CD8-positive, alpha-beta memory T cell (primary cell): Measurements from ENCODE around the gene AGK. TPM values are rescaled to one million over a fixed set of nuclear protein-coding genes. Genes with fewer than 3 reads are reported as not detected.

Experiments used
- CTCF ChIA-PET: fragments of 350-600 bp; sonication (Branson Sonifier 250); formaldehyde crosslinking; loops from one replicate; lab custom pipeline; 2021; ENCODE audit warnings: antibody characterized with exemption; lab: Charles Lee
- POLR2A ChIA-PET: fragments of 350-600 bp; sonication (Branson Sonifier 250); formaldehyde crosslinking; loops from one replicate; lab custom pipeline; 2021; ENCODE audit warnings: antibody characterized with exemption; lab: Charles Lee
- DNase-seq, 5 donors: peaks; one replicate each; pipeline versions ENCODE4 v3.0.0 to v3.0.0-alpha.2; 2020 to 2022; ENCODE audit warnings: mixed read lengths in 1 of 5
- H3K27ac ChIP-seq: one replicate; pipeline ENCODE4 v1.7.0; 2013; ENCODE audit warnings: low read depth, mild to moderate bottlenecking, low read length, moderate library complexity
- H3K27me3 ChIP-seq: 2 replicates; pipeline ENCODE4 v1.7.0; 2013; ENCODE audit warnings: low read length, mild to moderate bottlenecking; ENCODE audit not compliant: insufficient read depth, poor library complexity, severe bottlenecking
- H3K36me3 ChIP-seq: 2 replicates; pipeline ENCODE4 v1.7.0; 2013; ENCODE audit warnings: mild to moderate bottlenecking, low read length, moderate library complexity; ENCODE audit not compliant: insufficient read depth
- H3K4me1 ChIP-seq: 2 replicates; pipeline ENCODE4 v1.7.0; 2013; ENCODE audit warnings: mild to moderate bottlenecking, low read length, moderate library complexity; ENCODE audit not compliant: insufficient read depth
- H3K4me3 ChIP-seq: 2 replicates; pipeline ENCODE4 v1.7.0; 2013; ENCODE audit warnings: mild to moderate bottlenecking, low read length
- H3K9me3 ChIP-seq: 2 replicates; pipeline ENCODE4 v1.7.0; 2013; ENCODE audit warnings: mild to moderate bottlenecking, low read length
- H3K27ac Mint-ChIP-seq, 8 donors: one replicate each; pipeline ENCODE4 v1.8.0; 2020 to 2021; ENCODE audit warnings: mixed read lengths in 8 of 8, mild to moderate bottlenecking in 6 of 8, inconsistent platforms in 3 of 8, moderate library complexity in 3 of 8
- H3K27me3 Mint-ChIP-seq, 2 donors: one replicate each; pipeline ENCODE4 v1.8.0; 2020 to 2021; ENCODE audit warnings: mixed read lengths in 2 of 2, mild to moderate bottlenecking in 1 of 2, moderate library complexity in 1 of 2
- H3K36me3 Mint-ChIP-seq, 3 donors: one replicate each; pipeline ENCODE4 v1.8.0; 2020 to 2021; ENCODE audit warnings: mixed read lengths in 3 of 3, inconsistent platforms in 1 of 3, mild to moderate bottlenecking in 1 of 3
- H3K4me1 Mint-ChIP-seq, 3 donors: one replicate each; pipeline ENCODE4 v1.8.0; 2020 to 2021; ENCODE audit warnings: mixed read lengths in 3 of 3, inconsistent platforms in 1 of 3, mild to moderate bottlenecking in 1 of 3
- H3K4me3 Mint-ChIP-seq, 7 donors: one replicate each; pipeline ENCODE4 v1.8.0; 2020 to 2021; ENCODE audit warnings: mixed read lengths in 7 of 7, mild to moderate bottlenecking in 6 of 7, moderate library complexity in 4 of 7, inconsistent platforms in 2 of 7
- H3K9me3 Mint-ChIP-seq, 5 donors: one replicate each; pipeline ENCODE4 v1.8.0; 2020 to 2022; ENCODE audit warnings: mixed read lengths in 5 of 5, mild to moderate bottlenecking in 3 of 5, moderate library complexity in 2 of 5, inconsistent platforms in 1 of 5
- polyA plus RNA-seq: library from polyadenylated mRNA; unstranded; fragments of 300-500 nt; fragmentation: Illumina TruSeq; gene quantifications from one replicate; pipeline ENCODE4 v1.2.3, GENCODE V29; 2021
- total RNA-seq, 2 experiments: library from RNA; stranded (reverse); gene quantifications; one replicate each; pipeline ENCODE4 v1.2.3, GENCODE V29; 2021

AGK gene
- total and polyA plus RNA-seq, 3 experiments from 2014 or later: 42.8 to 94.3 (median 88.5) TPM

DNA sequence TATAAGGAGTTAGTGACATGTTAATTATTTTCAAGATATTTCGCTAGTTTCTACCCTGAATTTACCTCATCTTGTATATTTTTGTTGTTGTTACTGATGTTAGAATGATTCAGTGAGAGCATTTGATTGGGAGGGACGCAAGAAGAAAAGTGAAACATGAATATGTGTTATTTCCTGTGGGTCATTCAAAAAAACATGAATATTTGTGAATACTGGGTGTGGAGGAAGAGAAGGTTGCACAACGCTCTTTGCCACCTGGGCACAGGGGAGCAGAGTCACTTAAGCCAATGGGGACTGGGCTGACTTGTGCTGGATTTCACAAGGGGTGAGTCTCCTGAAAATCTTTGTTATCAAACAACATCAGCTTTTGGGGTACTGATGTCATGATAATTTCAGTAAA is 39.5 kb downstream of the AGK start:
- Mint-ChIP-seq H3K9me3 (no peaks in the 10 kb centered on the region), H3K4me1 (peaks cover 33 to 48% (median 45%) of the 10 kb centered on the region in 3 donors), H3K36me3 (peaks cover 0 to 55% (median 29%) of the 10 kb centered on the region in 3 donors), H3K4me3 (peak overlapping the region in 2 of 7 donors; percentile 1 to 2), H3K27me3 (no peaks in the 10 kb centered on the region), H3K27ac (peak overlapping the region in 5 of 8 donors; percentile 22 to 72 (median 31))
- no peaks in the 10 kb centered on the region for H3K9me3 ChIP-seq
- ChIA-PET CTCF (no interaction called here), POLR2A (no interaction called here)
- H3K27me3 ChIP-seq: no peaks in the 10 kb centered on the region
- DNase-seq: no peak
- H3K4me1 ChIP-seq: no peaks in the 10 kb centered on the region
- H3K36me3 ChIP-seq: no peaks in the 10 kb centered on the region
- H3K4me3 ChIP-seq: no peak overlapping the region
- H3K27ac ChIP-seq: no peak overlapping the region

DNA sequence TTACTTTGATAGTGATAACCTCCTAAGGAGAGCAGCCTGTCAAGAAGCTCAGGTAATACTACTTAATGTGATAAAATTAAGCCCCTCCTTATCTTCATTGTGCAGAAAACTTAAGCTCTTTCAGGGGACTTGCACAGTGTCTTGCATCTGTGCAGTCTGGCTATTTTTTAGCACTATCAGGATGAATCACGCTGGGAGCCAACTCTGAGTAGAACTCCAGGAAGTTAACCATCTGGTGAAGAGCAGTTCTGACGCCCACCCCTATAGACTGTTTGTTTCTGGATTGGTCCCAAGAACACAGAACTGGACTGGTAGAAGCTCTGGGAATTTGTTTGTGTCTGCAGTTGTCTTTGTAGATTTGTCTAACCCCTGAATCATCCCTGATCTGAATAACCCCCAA is 41.9 kb downstream of the AGK start:
- Histone ChIP-seq H3K36me3 (no peaks in the 10 kb centered on the region), H3K4me1 (no peaks in the 10 kb centered on the region), H3K27ac (no peak overlapping the region), H3K4me3 (no peak overlapping the region), H3K9me3 (no peaks in the 10 kb centered on the region), H3K27me3 (no peaks in the 10 kb centered on the region)
- no peaks in the 10 kb centered on the region for H3K27me3 Mint-ChIP-seq
- H3K36me3 Mint-ChIP-seq: peaks cover 4 to 57% (median 28%) of the 10 kb centered on the region in 3 donors
- no peak overlapping the region for H3K4me3 Mint-ChIP-seq
- DNase-seq: no peak
- H3K4me1 Mint-ChIP-seq: peaks cover 16 to 25% (median 22%) of the 10 kb centered on the region in 3 donors
- ChIA-PET CTCF (no interaction called here), POLR2A (no interaction called here)
- H3K27ac Mint-ChIP-seq: peak overlapping the region in 2 of 8 donors; percentile 17 to 53
- no peaks in the 10 kb centered on the region for H3K9me3 Mint-ChIP-seq

DNA sequence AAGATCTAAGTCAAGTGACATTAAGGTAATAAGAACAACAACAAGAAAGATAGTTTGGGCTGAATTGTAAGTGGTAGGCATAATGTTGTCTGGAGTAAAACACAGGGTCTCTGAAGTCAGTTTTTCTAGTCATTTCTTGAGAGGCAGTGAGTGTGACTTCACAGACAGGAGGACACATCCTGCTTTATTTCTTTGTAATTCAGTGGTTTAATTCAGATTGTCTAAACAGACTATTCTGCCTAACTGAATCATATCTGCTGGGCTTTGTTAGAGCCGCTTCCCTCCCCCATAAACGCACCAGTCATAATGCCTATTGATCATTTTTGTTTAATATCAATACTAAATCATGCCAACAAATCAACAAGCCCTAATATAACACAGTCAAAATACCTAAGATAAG is 46.8 kb downstream of the AGK start:
- Mint-ChIP-seq H3K9me3 (no peaks in the 10 kb centered on the region), H3K27ac (peak overlapping the region in 1 of 8 donors; percentile 26), H3K27me3 (no peaks in the 10 kb centered on the region), H3K4me3 (no peak overlapping the region), H3K4me1 (peaks cover 0 to 3% (median 0%) of the 10 kb centered on the region in 3 donors), H3K36me3 (peaks cover 4 to 69% (median 25%) of the 10 kb centered on the region in 3 donors)
- ChIA-PET CTCF (no interaction called here), POLR2A (no interaction called here)
- H3K27ac ChIP-seq: no peak overlapping the region
- H3K4me1 ChIP-seq: no peaks in the 10 kb centered on the region
- H3K4me3 ChIP-seq: no peak overlapping the region
- H3K27me3 ChIP-seq: no peaks in the 10 kb centered on the region
- no peaks in the 10 kb centered on the region for H3K36me3 ChIP-seq
- DNase-seq: no peak
- H3K9me3 ChIP-seq: no peaks in the 10 kb centered on the region

DNA sequence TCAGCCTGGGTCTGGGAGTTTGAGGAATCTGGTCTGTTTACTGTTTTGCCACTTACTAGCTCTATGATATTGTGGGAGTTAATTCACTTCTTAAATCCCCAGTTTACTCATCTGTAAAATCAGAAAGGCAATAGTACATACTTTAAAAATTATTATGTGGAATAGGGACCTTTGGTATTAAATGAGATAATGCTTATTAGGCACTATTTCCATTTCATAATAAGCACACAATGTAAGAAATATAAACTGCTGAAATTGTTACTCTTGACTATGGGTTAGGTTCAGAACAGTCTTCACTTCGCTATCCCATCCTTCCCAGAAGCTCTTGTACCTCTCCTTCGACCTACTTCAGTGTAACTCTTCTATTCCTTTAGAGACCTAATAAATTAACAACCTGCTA is 47.2 kb downstream of the AGK start:
- Mint-ChIP-seq H3K27ac (peak overlapping the region in 2 of 8 donors; percentile 53 to 82), H3K4me1 (no peaks in the 10 kb centered on the region), H3K27me3 (no peaks in the 10 kb centered on the region), H3K36me3 (peaks cover 4 to 69% (median 21%) of the 10 kb centered on the region in 3 donors), H3K4me3 (no peak overlapping the region), H3K9me3 (no peaks in the 10 kb centered on the region)
- no peak overlapping the region for H3K27ac ChIP-seq
- no peaks in the 10 kb centered on the region for H3K4me1 ChIP-seq
- no peaks in the 10 kb centered on the region for H3K36me3 ChIP-seq
- no peaks in the 10 kb centered on the region for H3K9me3 ChIP-seq
- POLR2A ChIA-PET: no interaction called here
- CTCF ChIA-PET: no interaction called here
- H3K27me3 ChIP-seq: no peaks in the 10 kb centered on the region
- H3K4me3 ChIP-seq: no peak overlapping the region
- no peak for DNase-seq

DNA sequence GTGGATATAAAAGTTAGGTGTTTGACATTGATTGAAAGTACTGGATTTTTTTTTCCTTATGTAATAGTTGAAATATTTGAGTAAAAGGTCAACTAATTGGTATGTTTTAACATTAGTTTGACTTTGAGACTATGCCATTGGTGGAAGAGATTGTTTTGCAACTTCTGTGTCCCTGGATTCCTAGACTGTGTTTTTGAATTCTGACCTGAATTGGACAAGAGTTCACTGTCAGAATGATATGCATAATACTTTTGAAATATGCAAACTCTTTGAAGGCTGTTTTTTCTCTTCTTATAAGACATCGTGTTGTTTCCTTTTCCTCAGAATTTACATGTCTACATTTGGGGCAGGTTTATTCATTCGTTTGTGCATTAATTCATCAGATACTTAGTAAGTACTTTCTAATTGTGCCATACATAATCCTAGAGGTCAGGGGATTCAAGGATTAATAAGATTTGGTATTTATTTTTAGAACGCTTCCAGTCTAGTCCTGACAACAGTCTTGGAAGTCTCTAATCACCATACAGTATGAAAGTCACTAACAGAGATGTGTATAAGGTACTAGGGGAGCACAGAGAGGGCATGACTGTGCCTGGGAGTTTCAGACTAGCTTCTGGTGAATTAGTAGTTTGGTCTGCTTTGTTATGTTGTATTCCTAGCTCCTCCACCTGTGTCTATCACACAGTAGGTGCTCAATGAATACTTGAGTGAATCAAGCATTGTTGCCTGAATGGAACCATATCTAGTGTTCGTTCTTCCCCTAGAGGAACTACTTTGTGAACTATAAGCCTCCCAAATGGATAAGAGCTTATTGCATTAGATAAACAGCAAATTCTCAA is 49.2 kb downstream of the AGK start:
- no peak for DNase-seq
- H3K4me3 Mint-ChIP-seq: no peak overlapping the region
- Histone ChIP-seq H3K36me3 (no peaks in the 10 kb centered on the region), H3K4me1 (no peaks in the 10 kb centered on the region), H3K27ac (no peak overlapping the region), H3K27me3 (no peaks in the 10 kb centered on the region), H3K4me3 (no peak overlapping the region), H3K9me3 (no peaks in the 10 kb centered on the region)
- no peaks in the 10 kb centered on the region for H3K9me3 Mint-ChIP-seq
- no peaks in the 10 kb centered on the region for H3K4me1 Mint-ChIP-seq
- no peak overlapping the region for H3K27ac Mint-ChIP-seq
- POLR2A ChIA-PET: no interaction called here
- CTCF ChIA-PET: no interaction called here
- peaks cover 4 to 70% (median 12%) of the 10 kb centered on the region in 3 donors for H3K36me3 Mint-ChIP-seq
- H3K27me3 Mint-ChIP-seq: no peaks in the 10 kb centered on the region

DNA sequence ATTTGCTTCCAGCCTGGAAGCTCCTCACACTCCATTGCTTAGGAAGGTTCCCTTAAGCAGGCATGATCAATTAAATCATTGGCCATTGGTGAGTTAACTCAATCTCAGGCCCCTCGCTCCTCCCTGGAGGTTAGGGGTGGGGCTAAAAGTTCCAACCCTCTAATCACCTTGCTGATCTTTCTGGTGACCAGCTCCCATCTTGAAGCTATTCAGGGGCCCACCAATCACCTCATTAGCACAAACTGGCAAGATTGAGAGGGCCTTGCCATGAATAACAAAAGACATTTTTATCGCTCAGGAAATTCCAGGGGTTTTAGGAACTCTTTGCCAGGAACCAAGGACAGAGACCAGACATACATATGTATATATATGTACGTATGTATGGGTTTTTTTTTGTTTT is 58.4 kb downstream of the AGK start:
- Histone ChIP-seq H3K9me3 (no peaks in the 10 kb centered on the region), H3K36me3 (peaks cover 9% of the 10 kb centered on the region), H3K27me3 (no peaks in the 10 kb centered on the region), H3K4me3 (no peak overlapping the region), H3K27ac (no peak overlapping the region), H3K4me1 (no peaks in the 10 kb centered on the region)
- no peak overlapping the region for H3K4me3 Mint-ChIP-seq
- CTCF ChIA-PET: no interaction called here
- H3K27me3 Mint-ChIP-seq: no peaks in the 10 kb centered on the region
- H3K9me3 Mint-ChIP-seq: no peaks in the 10 kb centered on the region
- H3K36me3 Mint-ChIP-seq: peaks cover 0 to 73% (median 16%) of the 10 kb centered on the region in 3 donors
- DNase-seq: no peak
- POLR2A ChIA-PET: no interaction called here
- peak overlapping the region in 1 of 8 donors; percentile 54 for H3K27ac Mint-ChIP-seq
- no peaks in the 10 kb centered on the region for H3K4me1 Mint-ChIP-seq

DNA sequence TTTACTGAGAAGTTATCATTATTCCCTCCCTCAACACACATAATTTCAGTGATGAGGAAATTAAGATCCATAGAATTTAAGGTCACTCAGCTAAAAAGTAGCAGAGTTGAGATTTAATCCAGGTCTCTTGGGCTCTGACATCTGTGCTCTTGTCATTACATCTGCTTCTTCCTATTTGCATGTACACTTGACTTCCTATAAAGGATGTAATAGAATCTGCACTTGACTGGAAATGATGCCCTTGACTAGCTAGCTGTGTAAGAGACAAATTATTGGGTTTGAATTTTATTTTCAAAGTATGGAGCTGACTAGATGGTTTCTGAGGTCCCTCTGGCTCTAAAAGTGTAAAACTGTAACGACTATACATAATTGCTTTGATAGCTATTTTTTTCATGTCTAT is 59.5 kb downstream of the AGK start:
- Histone ChIP-seq H3K4me1 (no peaks in the 10 kb centered on the region), H3K9me3 (no peaks in the 10 kb centered on the region), H3K4me3 (no peak overlapping the region), H3K27me3 (no peaks in the 10 kb centered on the region), H3K36me3 (peaks cover 9% of the 10 kb centered on the region), H3K27ac (no peak overlapping the region)
- Mint-ChIP-seq H3K27me3 (no peaks in the 10 kb centered on the region), H3K36me3 (peaks cover 0 to 72% (median 21%) of the 10 kb centered on the region in 3 donors), H3K4me3 (no peak overlapping the region), H3K27ac (no peak overlapping the region), H3K4me1 (no peaks in the 10 kb centered on the region), H3K9me3 (no peaks in the 10 kb centered on the region)
- ChIA-PET POLR2A (no interaction called here), CTCF (no interaction called here)
- DNase-seq: no peak

DNA sequence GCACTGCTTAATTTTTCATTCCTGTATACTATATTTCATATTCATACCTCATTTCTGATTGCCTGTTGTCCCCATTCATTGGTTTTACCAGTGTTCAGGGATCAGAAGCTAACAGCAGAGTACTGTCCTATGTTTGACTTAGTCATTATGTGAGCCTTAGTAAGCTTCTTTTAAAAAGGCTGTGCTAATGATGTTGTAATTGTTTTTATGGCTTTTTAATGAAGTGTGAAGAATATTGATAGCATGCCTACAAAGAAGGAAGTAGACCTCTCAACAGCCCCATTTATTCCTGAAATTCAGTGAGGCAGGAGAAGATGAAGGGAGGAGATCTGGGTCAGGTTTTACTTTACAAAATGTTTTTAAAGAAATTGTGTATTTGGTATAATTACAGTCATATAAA is 61.7 kb downstream of the AGK start:
- ChIA-PET CTCF (no interaction called here), POLR2A (no interaction called here)
- Mint-ChIP-seq H3K36me3 (peaks cover 0 to 68% (median 16%) of the 10 kb centered on the region in 3 donors), H3K27ac (no peak overlapping the region), H3K4me3 (no peak overlapping the region), H3K9me3 (no peaks in the 10 kb centered on the region), H3K4me1 (no peaks in the 10 kb centered on the region), H3K27me3 (no peaks in the 10 kb centered on the region)
- Histone ChIP-seq H3K4me3 (no peak overlapping the region), H3K9me3 (no peaks in the 10 kb centered on the region), H3K36me3 (peaks cover 9% of the 10 kb centered on the region), H3K27me3 (no peaks in the 10 kb centered on the region), H3K27ac (no peak overlapping the region), H3K4me1 (no peaks in the 10 kb centered on the region)
- no peak for DNase-seq
